Psoas muscle (tissue), 8 donors: ENCODE measurements around the gene RAB17. TPM values are rescaled to one million over a fixed set of nuclear protein-coding genes. Genes with fewer than 3 reads are reported as not detected.

Source experiments
- ATAC-seq, 4 donors: fragments of 200-7000 bp; cut with Tn5 transposase; one replicate each; pipeline ENCODE4 v1.9.1; 2020; ENCODE audit warnings: moderate library complexity in 3 of 4, mild to moderate bottlenecking in 2 of 4
- DNase-seq, 2 donors: peaks; one replicate each; pipeline ENCODE4 v3.0.0-alpha.2; 2020
- H3K27ac ChIP-seq: fragments of 200-600 bp; one replicate; pipeline ENCODE4 v1.8.0; 2022
- H3K27me3 ChIP-seq, 3 donors: fragments of 200-600 bp in 1 of 3; one replicate each; pipeline versions ENCODE4 v1.6.1 to v1.8.0; 2013 to 2022; ENCODE audit warnings: low read length in 2 of 3, mild to moderate bottlenecking in 2 of 3, moderate library complexity in 1 of 3; ENCODE audit not compliant: insufficient read depth in 3 of 3
- H3K36me3 ChIP-seq, 2 donors: fragments of 200-600 bp in 1 of 2; one replicate each; pipeline versions ENCODE4 v1.6.1 to v1.8.0; 2013 to 2022; ENCODE audit warnings: low read depth in 1 of 2, mild to moderate bottlenecking in 1 of 2, moderate library complexity in 1 of 2; ENCODE audit not compliant: insufficient read depth in 1 of 2
- H3K4me1 ChIP-seq: fragments of 200-600 bp; one replicate; pipeline ENCODE4 v1.8.0; 2022
- H3K4me3 ChIP-seq: fragments of 200-600 bp; one replicate; pipeline ENCODE4 v1.8.0; 2022; ENCODE audit warnings: mild to moderate bottlenecking
- H3K9me3 ChIP-seq: fragments of 200-600 bp; one replicate; pipeline ENCODE4 v1.8.0; 2022
- WGBS, 3 donors: extraction: QIAGEN DNeasy Blood & Tissue Kit; methylation state at CpG; one replicate each; pipeline versions ENCODE4 v1.1.6 to v1.1.7; 2013; 5-methylcytosine and 5-hydroxymethylcytosine counted together
- intact Hi-C, 2 donors: fragments of 100-400 bp; cut with DNase I; formaldehyde crosslinking; loops; one replicate each; pipeline versions ENCODE4 v1.11.0 to v1.14.2; 2022
- polyA plus RNA-seq, 3 donors: library from polyadenylated mRNA; stranded (reverse); fragments of 200-250 nt; gene quantifications; one replicate each; pipeline ENCODE4 v1.2.3, GENCODE V29; 2013
- total RNA-seq, 4 donors: library from RNA; stranded (reverse); fragmentation: NEBNext Ultra II Directional in 2 of 4; extraction: Animal tissue kit (Norgen Biotek cat#: 25700) in 2 of 4; gene quantifications; one replicate each; pipeline versions ENCODE4 v1.2.1 to v1.2.4, GENCODE V29; 2021 to 2023
- TF ChIP-seq, protein P1 (sequence below): fragments of 200-600 bp; IDR thresholded peaks from one replicate; pipeline ENCODE4 v1.8.0; 2022; ENCODE audit warnings: antibody characterized with exemption
- donor health status: healthy with polysubstance abuse.
- donor health status: DM: no; HTN: no; CAD: no; lungs with moderate emphysema.
- donor health status: Bipolar disorder and iron deficiency.
- donor health status: healthy.
- donor health status: DM: yes; HTN: yes; CAD: no.
- donor health status: DM: no; HTN: no; CAD: no.
- donor health status: DM: no; HTN: no; CAD: no.
- donor health status: DM: yes; HTN: yes; CAD: no.

Gene RAB17
- total and polyA plus RNA-seq, 7 donors, result 0.52 to 1.5 (median 1.2) TPM

DNA sequence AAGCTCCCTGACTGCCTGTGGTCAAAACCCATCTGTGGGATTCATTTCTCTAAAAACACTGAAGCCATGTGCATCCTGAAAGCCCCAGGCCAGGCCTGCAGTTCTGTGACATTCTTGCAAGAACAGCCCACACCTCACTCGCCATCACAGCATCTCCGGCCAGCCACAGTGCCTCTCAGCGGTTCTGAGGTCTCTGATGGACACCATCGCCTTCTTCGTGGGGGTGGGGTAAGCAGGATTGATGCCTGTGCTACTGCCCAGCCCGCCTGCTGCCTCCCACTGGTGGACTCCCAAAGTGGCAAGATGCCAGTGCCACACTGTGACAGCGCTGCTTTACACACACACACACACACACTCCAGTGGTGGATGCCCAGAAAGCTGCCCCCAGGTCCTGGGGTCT lies 29.3 kb downstream of the RAB17 start:
- Histone ChIP-seq H3K4me3 (no peak overlapping the region), H3K9me3 (no peaks in the 10 kb centered on the region), H3K36me3 (no peaks in the 10 kb centered on the region), H3K27me3 (peaks cover 0 to 5% (median 0%) of the 10 kb centered on the region in 3 donors), H3K27ac (no peak overlapping the region), H3K4me1 (peaks cover 12% of the 10 kb centered on the region)
- 89 to 92% (median 90%) methylated on average over 7 of the region's 7 CpGs for WGBS, 3 donors
- ATAC-seq, result no peak
- TF ChIP-seq, protein P1, sequence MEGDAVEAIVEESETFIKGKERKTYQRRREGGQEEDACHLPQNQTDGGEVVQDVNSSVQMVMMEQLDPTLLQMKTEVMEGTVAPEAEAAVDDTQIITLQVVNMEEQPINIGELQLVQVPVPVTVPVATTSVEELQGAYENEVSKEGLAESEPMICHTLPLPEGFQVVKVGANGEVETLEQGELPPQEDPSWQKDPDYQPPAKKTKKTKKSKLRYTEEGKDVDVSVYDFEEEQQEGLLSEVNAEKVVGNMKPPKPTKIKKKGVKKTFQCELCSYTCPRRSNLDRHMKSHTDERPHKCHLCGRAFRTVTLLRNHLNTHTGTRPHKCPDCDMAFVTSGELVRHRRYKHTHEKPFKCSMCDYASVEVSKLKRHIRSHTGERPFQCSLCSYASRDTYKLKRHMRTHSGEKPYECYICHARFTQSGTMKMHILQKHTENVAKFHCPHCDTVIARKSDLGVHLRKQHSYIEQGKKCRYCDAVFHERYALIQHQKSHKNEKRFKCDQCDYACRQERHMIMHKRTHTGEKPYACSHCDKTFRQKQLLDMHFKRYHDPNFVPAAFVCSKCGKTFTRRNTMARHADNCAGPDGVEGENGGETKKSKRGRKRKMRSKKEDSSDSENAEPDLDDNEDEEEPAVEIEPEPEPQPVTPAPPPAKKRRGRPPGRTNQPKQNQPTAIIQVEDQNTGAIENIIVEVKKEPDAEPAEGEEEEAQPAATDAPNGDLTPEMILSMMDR, result no peak
- DNase-seq, result no peak
- intact Hi-C loops, result loop anchor here in 1 of 2 donors (10.0 kb wide), 1 partner anchor 436 kb away; no protein-coding TSS in a partner anchor

DNA sequence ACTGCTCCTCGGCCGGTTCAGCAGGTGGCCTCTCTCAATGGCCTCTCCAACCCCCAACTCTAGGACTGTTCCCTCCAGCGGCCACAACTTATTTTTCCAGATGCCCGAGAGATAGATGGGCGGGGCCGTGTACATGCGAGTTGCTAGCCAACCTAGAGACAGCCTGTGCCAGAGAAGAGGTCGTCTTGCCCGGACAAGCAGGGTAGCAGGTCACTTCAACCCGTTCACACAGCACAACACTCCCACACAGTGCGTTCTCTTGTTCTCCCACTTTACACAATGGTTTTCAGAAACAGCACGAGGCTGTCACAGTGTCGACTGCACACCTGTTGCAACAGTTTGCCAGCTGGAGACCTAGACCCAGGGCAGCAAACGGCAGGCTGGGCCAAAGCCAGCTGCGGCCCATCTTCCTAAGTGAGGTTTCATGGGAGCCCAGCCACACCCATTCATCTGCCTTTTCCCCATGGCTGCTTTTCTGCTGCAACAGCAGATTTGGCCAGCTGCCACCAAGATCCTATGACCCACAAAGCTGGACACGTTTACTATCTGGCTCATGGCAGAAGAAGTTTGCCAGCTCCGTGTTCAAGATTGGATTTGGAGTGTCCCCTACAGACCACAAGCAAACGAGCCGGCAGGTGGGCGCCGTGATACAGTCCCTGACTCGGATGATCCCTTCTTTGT lies 31.4 kb downstream of the RAB17 start:
- peak; percentile 71 to 91 (median 88) for ATAC-seq
- no peaks in the 10 kb centered on the region for H3K36me3 ChIP-seq
- no peak overlapping the region for H3K4me3 ChIP-seq
- intact Hi-C loops, result no loop called here
- H3K27me3 ChIP-seq, result peaks cover 0 to under 1% (median 0%) of the 10 kb centered on the region in 3 donors
- peaks cover 8% of the 10 kb centered on the region for H3K9me3 ChIP-seq
- TF ChIP-seq, protein P1, result no peak
- no peak overlapping the region for H3K27ac ChIP-seq
- peak; percentile 78 to 86 for DNase-seq
- 14 to 23% (median 23%) methylated on average over 22 of the region's 22 CpGs for WGBS, 3 donors
- H3K4me1 ChIP-seq, result peaks cover 12% of the 10 kb centered on the region

DNA sequence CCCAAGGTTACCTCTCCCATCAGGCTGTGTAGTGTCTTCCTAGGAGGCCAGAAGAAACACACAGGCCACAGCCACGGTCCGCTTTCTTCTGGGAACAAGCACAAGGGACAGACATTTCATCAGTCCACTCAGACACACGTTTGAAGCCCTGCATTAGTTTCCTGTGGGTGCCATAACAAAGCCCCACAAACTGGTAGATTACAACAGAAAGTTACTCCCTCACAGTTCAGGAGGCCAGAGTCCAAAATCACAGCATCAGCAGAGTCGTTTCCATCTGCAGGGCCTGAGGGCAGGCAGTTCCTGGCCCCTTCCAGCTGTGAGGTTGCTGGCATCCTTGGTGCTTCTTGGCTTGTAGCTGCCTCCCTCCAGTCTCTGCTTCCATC lies 32.9 kb downstream of the RAB17 start:
- intact Hi-C loops, result no loop called here
- no peak overlapping the region for H3K27ac ChIP-seq

DNA sequence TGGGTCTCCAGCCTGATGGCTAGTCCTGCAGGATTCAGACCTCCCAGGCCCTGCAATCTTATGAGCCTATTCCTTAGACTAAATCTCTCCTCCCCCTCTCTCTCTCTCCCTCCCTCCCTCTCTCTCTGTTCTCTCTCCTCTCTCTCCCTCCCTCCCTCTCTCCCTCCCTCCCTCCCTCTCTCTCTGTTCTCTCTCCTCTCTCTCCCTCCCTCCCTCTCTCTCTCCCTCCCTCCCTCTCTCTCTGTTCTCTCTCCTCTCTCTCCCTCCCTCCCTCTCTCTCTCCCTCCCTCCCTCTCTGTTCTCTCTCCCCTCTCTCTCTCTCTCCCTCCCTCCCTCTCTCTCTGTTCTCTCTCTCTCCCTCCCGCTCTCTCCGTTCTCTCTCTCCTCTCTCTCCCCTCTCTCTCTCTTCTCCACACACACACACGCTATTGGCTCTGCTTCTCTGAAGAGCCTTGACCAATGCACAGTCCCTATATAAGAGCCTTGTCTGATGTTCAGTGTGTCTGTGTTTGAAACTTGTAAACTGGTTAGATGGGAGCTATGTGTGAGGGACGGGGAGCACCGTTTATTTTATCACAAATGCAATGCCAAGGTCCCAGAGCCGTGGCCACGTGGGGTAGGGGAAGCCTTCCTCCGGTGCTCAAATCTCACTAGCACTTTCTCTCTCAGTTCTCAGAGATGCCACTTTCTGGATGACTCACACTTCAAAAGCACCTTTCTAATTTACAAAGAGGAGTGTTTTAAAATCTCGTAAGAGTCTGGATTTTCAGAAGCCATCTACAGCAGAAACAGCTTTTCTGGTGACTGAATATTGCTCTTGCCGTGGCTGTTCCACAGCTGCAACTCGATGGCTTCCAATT lies 33.5 kb downstream of the RAB17 start:
- Histone ChIP-seq H3K27ac (no peak overlapping the region), H3K4me3 (no peak overlapping the region), H3K27me3 (no peaks in the 10 kb centered on the region), H3K4me1 (peaks cover 12% of the 10 kb centered on the region), H3K9me3 (peaks cover 8% of the 10 kb centered on the region), H3K36me3 (no peaks in the 10 kb centered on the region)
- intact Hi-C loops, result no loop called here
- WGBS, 3 donors, result 55 to 64% (median 57%) methylated on average over 9 to 11 of the region's 11 CpGs
- ATAC-seq, result no peak
- TF ChIP-seq, protein P1, result no peak
- DNase-seq, result no peak

More for the DNA sequence above, 32.9 kb downstream of the RAB17 start:
- WGBS, 3 donors, result 59 to 69% (median 67%) methylated on average over 4 of the region's 4 CpGs
- Histone ChIP-seq H3K4me1 (peaks cover 12% of the 10 kb centered on the region), H3K4me3 (no peak overlapping the region), H3K9me3 (peaks cover 8% of the 10 kb centered on the region), H3K36me3 (no peaks in the 10 kb centered on the region), H3K27me3 (no peaks in the 10 kb centered on the region)
- TF ChIP-seq, protein P1, result no peak
- DNase-seq (no peak), ATAC-seq (no peak)
